Measurements from ENCODE around the gene STK32C. TPM values are rescaled to one million over a fixed set of nuclear protein-coding genes. Genes with fewer than 3 reads are reported as not detected.

The STK32C gene
- total and polyA plus RNA-seq, 2 donors (not counting 1 experiment from before 2014, with no cell fraction given), result 9.9 to 16.8 TPM

GRCh38 chr10:132187430-132188138 lies 120.2 kb downstream of the STK32C start:
- H3K27me3 Mint-ChIP-seq, result peaks cover 46% of the 10 kb centered on the region
- no peak for ATAC-seq (ENCODE audit: low read depth)
- peaks cover 8% of the 10 kb centered on the region for H3K4me1 Mint-ChIP-seq

More at GRCh38 chr10:132187430-132188138, 120.2 kb downstream of the STK32C start:
- Mint-ChIP-seq H3K4me3 (no peak overlapping the region), H3K9me3 (ENCODE audit: insufficient read depth) (peaks cover 2% of the 10 kb centered on the region), H3K27ac (no peak overlapping the region)
- Histone ChIP-seq H3K36me3 (replicated peaks in 1 of 2; ENCODE audit: control extremely low read depth in 1 of 2, control insufficient read depth in 1 of 2, extremely low read depth in 1 of 2, insufficient read depth in 2 of 2, low read length in 1 of 2) (no peaks in the 10 kb centered on the region), H3K4me1 (ENCODE audit: control insufficient read depth in 2 of 2, insufficient read depth in 2 of 2, low read length in 2 of 2) (peaks cover 13 to 25% of the 10 kb centered on the region in 2 donors), H3K79me2 (ENCODE audit: control insufficient read depth, insufficient read depth, low read length) (no peaks in the 10 kb centered on the region), H3K27me3 (replicated peaks in 1 of 4; ENCODE audit: control extremely low read depth in 1 of 4, control insufficient read depth in 3 of 4, insufficient read depth in 4 of 4, low read length in 3 of 4) (peaks cover 0 to 48% (median 19%) of the 10 kb centered on the region in 4 experiments), H2AFZ (ENCODE audit: insufficient read depth, low read depth, low read length, poor library complexity, severe bottlenecking) (peak overlapping the region; percentile 10), H3K27ac (ENCODE audit: low read length in 2 of 2) (no peak overlapping the region), H3K4me3 (ENCODE audit: control extremely low read depth in 1 of 5, extremely low read depth in 1 of 5, insufficient read depth in 1 of 5, low read depth in 2 of 5, low read length in 4 of 5) (peak overlapping the region in 3 of 5 experiments; percentile 3 to 29 (median 11)), H3K9me3 (ENCODE audit: control extremely low read depth in 1 of 3, control insufficient read depth in 2 of 3, insufficient read depth in 1 of 3, low read length in 2 of 3) (peaks cover 0 to 16% (median 0%) of the 10 kb centered on the region in 3 donors), H3K9ac (ENCODE audit: low read length) (no peak overlapping the region), H3K4me2 (replicated peaks; ENCODE audit: low read depth, low read length, poor library complexity, severe bottlenecking) (peak overlapping the region; percentile 71), H4K20me1 (ENCODE audit: control insufficient read depth, insufficient read depth, low read length, poor library complexity, severe bottlenecking) (no peaks in the 10 kb centered on the region)
- 11% methylated on average over 47 of the region's 58 CpGs for WGBS (ENCODE audit: insufficient coverage)
- ChIA-PET CTCF (no interaction called here), POLR2A (no interaction called here)
- peak; percentile 26 for DNase-seq
- TF ChIP-seq EZH2 (IDR thresholded peaks at IDR 0.05; ENCODE audit: borderline replicate concordance, insufficient read depth, low read depth, low read length, poor library complexity, severe bottlenecking) (peak; percentile 66), CTCF (IDR thresholded peaks at IDR 0.05) (no peak)
- intact Hi-C loops (cut with micrococcal nuclease), result loop anchor here (2.0 kb wide), 1 partner anchor 121 kb away; no protein-coding TSS in a partner anchor

Data from B cell (primary cell).